Activated T-cell treated with anti-CD3 and anti-CD28 coated beads, Interleukin-2, amount 50 U/mL, for 24 hours (primary cell): ENCODE data around the gene POPDC2.

ENCODE experiments used
- DNase-seq: peaks from one replicate; pipeline ENCODE4 v3.0.0-alpha.2; 2020
- H3K27ac Mint-ChIP-seq: 2 replicates; pipeline ENCODE4 v1.8.0; 2020; ENCODE audit warnings: mild to moderate bottlenecking, mixed read lengths
- H3K27me3 Mint-ChIP-seq: 2 replicates; pipeline ENCODE4 v1.8.0; 2020; ENCODE audit warnings: mixed read lengths
- H3K36me3 Mint-ChIP-seq: 2 replicates; pipeline ENCODE4 v1.8.0; 2020; ENCODE audit warnings: low read depth, mixed read lengths
- H3K4me1 Mint-ChIP-seq: 2 replicates; pipeline ENCODE4 v1.8.0; 2020; ENCODE audit warnings: low read depth, mixed read lengths
- H3K4me3 Mint-ChIP-seq: 2 replicates; pipeline ENCODE4 v1.8.0; 2020; ENCODE audit warnings: mild to moderate bottlenecking, moderate library complexity, mixed read lengths
- H3K9me3 Mint-ChIP-seq: 2 replicates; pipeline ENCODE4 v1.8.0; 2020; ENCODE audit warnings: mixed read lengths

POPDC2 gene

GRCh38 chr3:119637679-119638477, 22.5 kb downstream of the POPDC2 start:
- peaks cover 41% of the 10 kb centered on the region for H3K36me3 Mint-ChIP-seq
- peak overlapping the region; percentile 59 for H3K4me3 Mint-ChIP-seq
- peaks cover 43% of the 10 kb centered on the region for H3K4me1 Mint-ChIP-seq
- peak overlapping the region; percentile 97 for H3K27ac Mint-ChIP-seq
- no peaks in the 10 kb centered on the region for H3K27me3 Mint-ChIP-seq
- peaks cover 7% of the 10 kb centered on the region for H3K9me3 Mint-ChIP-seq
- DNase-seq, result no peak

- H3K27ac Mint-ChIP-seq, result peak overlapping the region; percentile 32
- no peak for DNase-seq
- peaks cover 33% of the 10 kb centered on the region for H3K36me3 Mint-ChIP-seq
- H3K4me3 Mint-ChIP-seq, result no peak overlapping the region
- no peaks in the 10 kb centered on the region for H3K27me3 Mint-ChIP-seq
- H3K9me3 Mint-ChIP-seq, result peaks cover 7% of the 10 kb centered on the region
- peaks cover 34% of the 10 kb centered on the region for H3K4me1 Mint-ChIP-seq
Observed at GRCh38 chr3:119636891-119637611, 23.3 kb downstream of the POPDC2 start.

DNA sequence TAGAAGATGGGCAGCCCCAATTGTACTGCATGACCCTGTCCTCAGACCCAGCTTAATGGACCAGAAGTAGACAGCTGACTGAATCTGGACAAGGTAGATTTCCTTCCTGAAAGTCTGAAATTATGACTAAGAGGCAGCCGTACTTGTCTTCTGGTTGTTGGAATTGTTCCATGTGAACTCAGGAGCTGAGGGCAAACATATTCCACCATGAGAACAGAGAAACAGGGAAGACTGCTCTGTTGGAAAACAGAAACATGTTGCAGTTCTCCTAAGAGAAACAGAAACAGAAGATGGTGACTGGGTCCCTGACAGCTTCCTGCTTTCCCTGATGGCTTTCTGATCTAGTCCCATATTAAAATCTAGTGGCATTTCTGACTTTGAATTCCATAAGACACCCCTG, 24.1 kb downstream of the POPDC2 start:
- no peak overlapping the region for H3K27ac Mint-ChIP-seq
- no peak overlapping the region for H3K4me3 Mint-ChIP-seq
- peaks cover 27% of the 10 kb centered on the region for H3K36me3 Mint-ChIP-seq
- H3K4me1 Mint-ChIP-seq, result peaks cover 33% of the 10 kb centered on the region
- no peaks in the 10 kb centered on the region for H3K27me3 Mint-ChIP-seq
- H3K9me3 Mint-ChIP-seq, result peaks cover 5% of the 10 kb centered on the region
- DNase-seq, result no peak

GRCh38 chr3:119635719-119636118, 24.7 kb downstream of the POPDC2 start:
- Mint-ChIP-seq H3K4me1 (peaks cover 32% of the 10 kb centered on the region), H3K9me3 (peaks cover 4% of the 10 kb centered on the region), H3K27ac (no peak overlapping the region), H3K36me3 (peaks cover 22% of the 10 kb centered on the region), H3K4me3 (no peak overlapping the region), H3K27me3 (peaks cover 3% of the 10 kb centered on the region)
- no peak for DNase-seq

DNA sequence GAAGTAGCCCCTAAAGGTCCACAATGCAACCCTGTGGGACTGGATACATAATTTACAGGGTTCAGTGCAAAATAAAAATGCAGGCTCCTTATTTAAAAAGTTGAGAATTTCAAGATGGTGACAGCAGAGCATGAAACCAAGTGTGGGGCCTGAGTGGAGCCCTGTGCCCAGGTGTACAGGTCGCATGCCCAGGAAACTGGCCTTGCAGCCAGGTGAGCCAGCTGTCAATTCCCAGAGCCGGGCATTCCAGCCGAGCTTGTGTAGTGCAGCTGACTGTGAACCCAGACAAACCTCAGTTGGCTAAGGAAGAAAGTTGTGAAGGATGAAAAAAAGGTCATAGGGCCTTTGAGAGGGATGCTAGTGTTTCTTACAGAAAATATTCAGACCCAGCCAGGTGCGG, 27.6 kb downstream of the POPDC2 start:
- H3K27me3 Mint-ChIP-seq, result peaks cover 22% of the 10 kb centered on the region
- H3K9me3 Mint-ChIP-seq, result no peaks in the 10 kb centered on the region

DNA sequence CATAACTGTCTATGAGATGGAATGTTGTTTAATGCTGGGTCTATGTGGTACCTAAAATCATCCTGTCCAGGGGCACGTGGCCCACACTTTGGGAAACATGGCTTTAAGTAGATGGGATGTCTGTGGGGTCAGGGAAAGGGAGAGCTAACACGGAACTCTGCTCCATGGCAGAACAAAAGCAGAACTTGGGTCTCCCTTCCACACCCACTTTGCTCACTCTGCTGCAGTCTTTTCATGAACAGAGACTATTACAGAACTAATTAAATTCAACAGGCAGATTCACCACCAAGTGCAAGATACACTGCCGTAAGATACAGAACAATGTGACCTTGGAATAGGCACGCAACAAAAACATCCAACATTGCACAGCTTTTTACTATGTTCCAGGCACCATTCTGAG, 28.2 kb downstream of the POPDC2 start:
- Mint-ChIP-seq H3K4me1 (peaks cover 22% of the 10 kb centered on the region), H3K9me3 (no peaks in the 10 kb centered on the region), H3K36me3 (peaks cover 2% of the 10 kb centered on the region), H3K27me3 (peaks cover 28% of the 10 kb centered on the region), H3K27ac (no peak overlapping the region), H3K4me3 (no peak overlapping the region)
- no peak for DNase-seq

More for the DNA sequence above, 27.6 kb downstream of the POPDC2 start:
- Mint-ChIP-seq H3K4me3 (no peak overlapping the region), H3K27ac (no peak overlapping the region), H3K4me1 (peaks cover 20% of the 10 kb centered on the region), H3K36me3 (peaks cover 5% of the 10 kb centered on the region)
- DNase-seq, result no peak

DNA sequence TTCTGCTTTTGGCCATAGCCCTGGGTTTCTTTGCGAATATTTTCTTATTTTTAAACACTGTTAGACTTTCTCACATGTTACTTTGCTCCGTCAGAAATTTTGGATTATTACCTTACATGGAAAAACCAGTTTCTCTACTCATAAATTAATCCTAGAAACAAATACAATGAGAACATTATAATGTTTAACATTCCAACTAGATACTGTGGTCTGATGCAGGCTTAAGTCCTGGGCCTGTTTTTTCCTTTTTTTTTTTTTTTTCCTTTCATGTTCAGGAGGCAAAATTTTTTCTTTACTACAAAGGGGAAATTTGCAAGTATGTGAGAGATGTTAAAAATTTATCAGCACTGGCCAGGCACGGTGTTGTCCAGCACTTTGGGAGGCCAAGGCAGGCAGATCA, 28.9 kb downstream of the POPDC2 start:
- no peak for DNase-seq
- peaks cover 31% of the 10 kb centered on the region for H3K27me3 Mint-ChIP-seq
- H3K4me3 Mint-ChIP-seq, result no peak overlapping the region
- peaks cover 20% of the 10 kb centered on the region for H3K4me1 Mint-ChIP-seq
- H3K9me3 Mint-ChIP-seq, result no peaks in the 10 kb centered on the region
- H3K27ac Mint-ChIP-seq, result no peak overlapping the region
- no peaks in the 10 kb centered on the region for H3K36me3 Mint-ChIP-seq

- Mint-ChIP-seq H3K27ac (no peak overlapping the region), H3K4me1 (peaks cover 20% of the 10 kb centered on the region), H3K36me3 (no peaks in the 10 kb centered on the region), H3K4me3 (no peak overlapping the region), H3K9me3 (no peaks in the 10 kb centered on the region), H3K27me3 (peaks cover 37% of the 10 kb centered on the region)
- DNase-seq, result no peak
Observed at GRCh38 chr3:119630880-119631329, 29.5 kb downstream of the POPDC2 start.

DNA sequence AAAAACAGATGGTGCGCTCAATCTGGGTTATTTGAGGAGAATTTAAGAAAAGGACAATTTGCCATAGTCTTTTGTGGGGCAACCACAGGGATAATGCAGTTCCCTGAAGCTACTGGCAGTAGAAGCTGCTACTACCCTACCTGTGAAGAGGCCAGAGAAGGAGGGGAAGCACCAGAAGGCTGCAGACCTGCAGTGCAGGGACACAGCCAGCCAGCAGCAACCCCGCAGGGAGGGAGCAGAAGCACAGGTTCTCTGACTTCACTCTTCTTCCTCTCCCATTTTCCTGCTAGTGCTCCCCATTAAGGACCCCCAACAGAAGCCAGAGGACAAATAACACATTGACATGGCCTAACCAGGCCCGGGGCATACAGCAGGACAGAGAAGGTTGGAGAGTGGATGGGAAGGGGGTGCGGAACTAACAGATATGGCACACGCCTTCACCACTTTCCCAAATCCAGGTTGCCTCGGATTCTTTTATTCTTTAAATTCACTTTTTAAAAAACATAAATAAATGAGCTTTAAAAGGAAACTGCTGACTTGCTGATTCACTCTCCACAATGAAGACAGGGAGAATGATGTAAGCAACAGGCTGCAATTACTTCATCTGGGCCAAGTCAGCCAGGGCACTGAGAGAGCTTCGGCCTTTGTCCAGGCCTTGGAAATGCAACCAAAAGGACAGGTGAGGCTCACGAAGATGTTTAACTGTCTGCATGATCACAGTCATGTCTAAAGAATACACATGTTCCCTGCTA, 30.1 kb downstream of the POPDC2 start:
- no peak overlapping the region for H3K4me3 Mint-ChIP-seq
- H3K27me3 Mint-ChIP-seq, result peaks cover 43% of the 10 kb centered on the region
- no peaks in the 10 kb centered on the region for H3K36me3 Mint-ChIP-seq
- DNase-seq, result no peak
- H3K27ac Mint-ChIP-seq, result no peak overlapping the region
- H3K4me1 Mint-ChIP-seq, result peaks cover 20% of the 10 kb centered on the region
- H3K9me3 Mint-ChIP-seq, result no peaks in the 10 kb centered on the region

- no peaks in the 10 kb centered on the region for H3K9me3 Mint-ChIP-seq
- DNase-seq, result no peak
- H3K36me3 Mint-ChIP-seq, result no peaks in the 10 kb centered on the region
- H3K27ac Mint-ChIP-seq, result no peak overlapping the region
- H3K4me3 Mint-ChIP-seq, result no peak overlapping the region
- peaks cover 47% of the 10 kb centered on the region for H3K27me3 Mint-ChIP-seq
- H3K4me1 Mint-ChIP-seq, result peaks cover 20% of the 10 kb centered on the region
Observed at GRCh38 chr3:119628816-119629445, 31.5 kb downstream of the POPDC2 start.

- H3K27me3 Mint-ChIP-seq, result peaks cover 47% of the 10 kb centered on the region
- DNase-seq, result no peak
- no peak overlapping the region for H3K27ac Mint-ChIP-seq
- H3K9me3 Mint-ChIP-seq, result no peaks in the 10 kb centered on the region
- H3K4me3 Mint-ChIP-seq, result no peak overlapping the region
- H3K36me3 Mint-ChIP-seq, result no peaks in the 10 kb centered on the region
- H3K4me1 Mint-ChIP-seq, result peaks cover 20% of the 10 kb centered on the region
Observed at GRCh38 chr3:119628390-119628789, 32.0 kb downstream of the POPDC2 start.

DNA sequence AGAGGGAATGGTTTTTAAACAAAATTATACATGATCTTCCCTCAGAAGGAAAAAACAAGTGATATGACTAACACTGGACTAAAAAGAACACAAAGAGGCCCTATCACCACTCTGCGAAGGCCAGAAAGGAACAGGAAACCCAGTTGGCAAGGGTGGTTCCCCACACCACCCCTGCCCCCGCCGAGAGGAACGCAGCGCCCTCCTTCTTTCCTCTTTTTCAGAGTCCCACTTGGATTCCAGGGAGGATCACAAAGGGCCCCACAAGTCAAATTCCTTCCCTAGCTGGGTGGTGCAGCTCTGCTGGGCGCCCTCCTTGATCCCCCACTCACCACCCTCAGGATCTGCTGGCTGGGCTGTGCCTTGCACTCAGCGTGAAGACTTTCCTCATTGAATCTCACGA, 32.9 kb downstream of the POPDC2 start:
- Mint-ChIP-seq H3K4me1 (peaks cover 20% of the 10 kb centered on the region), H3K27ac (no peak overlapping the region), H3K27me3 (peaks cover 47% of the 10 kb centered on the region), H3K9me3 (no peaks in the 10 kb centered on the region), H3K36me3 (no peaks in the 10 kb centered on the region), H3K4me3 (no peak overlapping the region)
- no peak for DNase-seq

DNA sequence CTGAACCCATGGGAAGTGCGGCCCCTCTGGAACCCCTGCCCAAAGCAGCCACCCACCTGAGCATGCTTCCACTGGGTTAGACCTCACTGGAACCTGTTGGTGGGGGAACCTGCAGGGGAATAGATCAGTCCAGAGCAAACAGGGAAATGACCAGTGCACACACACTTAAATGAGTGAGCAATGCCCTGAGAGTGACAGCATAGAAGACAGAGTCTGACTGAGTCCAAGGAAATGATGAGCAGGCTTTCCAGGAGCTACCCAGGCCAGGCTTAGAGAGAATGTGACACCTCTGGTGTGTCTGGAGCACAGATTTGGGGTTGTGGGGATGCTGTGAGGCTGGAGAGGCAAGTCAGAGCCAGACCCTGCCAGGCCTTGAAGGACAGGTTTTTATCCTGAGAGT, 34.2 kb downstream of the POPDC2 start:
- Mint-ChIP-seq H3K4me3 (no peak overlapping the region), H3K9me3 (no peaks in the 10 kb centered on the region), H3K36me3 (no peaks in the 10 kb centered on the region), H3K4me1 (peaks cover 20% of the 10 kb centered on the region), H3K27ac (no peak overlapping the region), H3K27me3 (peaks cover 47% of the 10 kb centered on the region)
- DNase-seq, result no peak

GRCh38 chr3:119625451-119626153, 34.8 kb downstream of the POPDC2 start:
- peaks cover 43% of the 10 kb centered on the region for H3K27me3 Mint-ChIP-seq
- H3K27ac Mint-ChIP-seq, result no peak overlapping the region
- H3K4me1 Mint-ChIP-seq, result peaks cover 20% of the 10 kb centered on the region
- H3K4me3 Mint-ChIP-seq, result no peak overlapping the region
- H3K9me3 Mint-ChIP-seq, result no peaks in the 10 kb centered on the region
- no peak for DNase-seq
- no peaks in the 10 kb centered on the region for H3K36me3 Mint-ChIP-seq
